Femur (tissue), 1 donor: ENCODE measurements around the gene RAB1A.
A peak's percentile ranks its signal among the peaks of the same experiment; 100 is the strongest.
"Not testable (repeated sequence)": the region's sequence is repeated elsewhere in the genome, so short reads cannot be mapped to it uniquely, and the experiment has no call there.

Experiments
- DNase-seq: peaks from one replicate; pipeline ENCODE4 v3.0.0-alpha.2; 2017

Gene RAB1A

GRCh38 chr2:65134158-65134557 is 4.3 kb upstream of the RAB1A start:
- DNase-seq, result no peak

- no peak for DNase-seq
These were observed 3.7 kb upstream of the RAB1A start for GRCh38 chr2:65133626-65134025.

- DNase-seq, result not testable (repeated sequence)
These were observed 3.0 kb upstream of the RAB1A start for GRCh38 chr2:65132930-65133329.

GRCh38 chr2:65130664-65131175 is 814 bp upstream of the RAB1A start:
- no peak for DNase-seq

GRCh38 chr2:65129286-65129825 is 550 bp downstream of the RAB1A start:
- DNase-seq, result peak; percentile 77

- DNase-seq, result no peak
These were observed 1.4 kb downstream of the RAB1A start for GRCh38 chr2:65128297-65129190.

GRCh38 chr2:65125457-65125856 is 4.4 kb downstream of the RAB1A start:
- DNase-seq, result not testable (repeated sequence)

- no peak for DNase-seq
These were observed 7.6 kb downstream of the RAB1A start for GRCh38 chr2:65122313-65122712.

GRCh38 chr2:65120990-65121693 is 8.8 kb downstream of the RAB1A start:
- DNase-seq, result no peak

- no peak for DNase-seq
These were observed 13.3 kb downstream of the RAB1A start for GRCh38 chr2:65116645-65117044.

- DNase-seq, result no peak
These were observed 15.0 kb downstream of the RAB1A start for GRCh38 chr2:65114921-65115320.

- no peak for DNase-seq
These were observed 16.1 kb downstream of the RAB1A start for GRCh38 chr2:65113816-65114215.

- no peak for DNase-seq
These were observed 16.7 kb downstream of the RAB1A start for GRCh38 chr2:65113229-65113628.

GRCh38 chr2:65112633-65113032 is 17.3 kb downstream of the RAB1A start:
- no peak for DNase-seq

- no peak for DNase-seq
These were observed 21.1 kb downstream of the RAB1A start for GRCh38 chr2:65108780-65109179.

- DNase-seq, result no peak
These were observed 22.4 kb downstream of the RAB1A start for GRCh38 chr2:65107530-65107929.

GRCh38 chr2:65103013-65103715 is 26.7 kb downstream of the RAB1A start:
- DNase-seq, result no peak

- DNase-seq, result no peak
These were observed 28.8 kb downstream of the RAB1A start for GRCh38 chr2:65101071-65101470.

- no peak for DNase-seq
These were observed 31.2 kb downstream of the RAB1A start for GRCh38 chr2:65098741-65099140.

- no peak for DNase-seq
These were observed 32.1 kb downstream of the RAB1A start for GRCh38 chr2:65097844-65098243.

- DNase-seq, result no peak
These were observed 33.0 kb downstream of the RAB1A start for GRCh38 chr2:65096948-65097347.

- no peak for DNase-seq
These were observed 36.7 kb downstream of the RAB1A start for GRCh38 chr2:65093211-65093610.

- no peak for DNase-seq
These were observed 37.1 kb downstream of the RAB1A start for GRCh38 chr2:65092791-65093190.
